Forelimb muscle (tissue), 1 donor: ENCODE data around the gene ADGRE2. TPM values are rescaled to one million over a fixed set of nuclear protein-coding genes. Genes with fewer than 3 reads are reported as not detected.

Experiments
- polyA plus RNA-seq: library from polyadenylated mRNA; unstranded; fragments of 120-200 nt; gene quantifications from one replicate; pipeline ENCODE4 v1.2.1, GENCODE V29; 2013; ENCODE audit not compliant: insufficient read length

ADGRE2 gene
- polyA plus RNA-seq, 1 donor = 0.51 TPM

Other genes starting within 250 kb of the ADGRE2 start
- gene TECR, start 249.0 kb downstream of the ADGRE2 start, polyA plus RNA-seq = 119 TPM
- 132 TPM for gene NDUFB7, start 206.5 kb downstream of the ADGRE2 start, polyA plus RNA-seq
- gene CLEC17A, start 195.5 kb downstream of the ADGRE2 start, polyA plus RNA-seq = not detected
- not detected for gene ADGRE3, start 103.7 kb downstream of the ADGRE2 start, polyA plus RNA-seq
- gene ZNF333, start 88.5 kb downstream of the ADGRE2 start, polyA plus RNA-seq = 22.0 TPM
- gene OR7A5, start 56.6 kb upstream of the ADGRE2 start, polyA plus RNA-seq = not detected
- gene OR7C1, start 56.6 kb upstream of the ADGRE2 start, polyA plus RNA-seq = 0.11 TPM
- gene OR7A10, start 70.4 kb upstream of the ADGRE2 start, polyA plus RNA-seq = not detected
- 0.05 TPM for gene OR7A17, start 107.6 kb upstream of the ADGRE2 start, polyA plus RNA-seq
- not detected for gene OR7C2, start 162.9 kb upstream of the ADGRE2 start, polyA plus RNA-seq
- gene SLC1A6, start 201.3 kb upstream of the ADGRE2 start, polyA plus RNA-seq = 0.20 TPM